ENCODE data around the gene DDAH1.

The DDAH1 gene

GRCh38 chr1:85438353-85438752 lies 26.6 kb downstream of the DDAH1 start:
- DNase-seq, result no peak

- DNase-seq, result no peak
These were observed 27.8 kb downstream of the DDAH1 start for GRCh38 chr1:85437139-85437538.

- no peak for DNase-seq
These were observed 31.9 kb downstream of the DDAH1 start for GRCh38 chr1:85433096-85433495.

GRCh38 chr1:85428471-85429089 lies 36.4 kb downstream of the DDAH1 start:
- no peak for DNase-seq

- no peak for DNase-seq
These were observed 37.1 kb downstream of the DDAH1 start for GRCh38 chr1:85427849-85428248.

DNA sequence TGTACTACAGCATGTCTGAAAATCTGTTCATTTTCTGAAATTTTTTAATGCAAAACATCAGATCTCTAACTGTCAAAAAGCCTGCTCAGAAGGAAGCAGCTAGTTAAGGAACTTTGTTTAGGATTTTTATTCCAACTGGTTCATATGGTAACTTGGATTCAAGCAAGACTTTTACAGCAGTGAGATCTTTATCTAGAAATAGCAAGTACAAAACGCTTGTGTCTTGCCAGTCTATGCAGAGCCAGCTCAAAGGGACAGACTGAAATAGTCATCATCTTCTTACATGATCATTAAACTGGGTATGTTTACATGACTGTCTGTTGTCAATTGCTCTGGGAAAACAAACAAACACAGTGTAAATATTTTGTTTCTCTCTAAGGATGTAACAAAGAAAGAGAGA lies 37.6 kb downstream of the DDAH1 start:
- no peak for DNase-seq

DNA sequence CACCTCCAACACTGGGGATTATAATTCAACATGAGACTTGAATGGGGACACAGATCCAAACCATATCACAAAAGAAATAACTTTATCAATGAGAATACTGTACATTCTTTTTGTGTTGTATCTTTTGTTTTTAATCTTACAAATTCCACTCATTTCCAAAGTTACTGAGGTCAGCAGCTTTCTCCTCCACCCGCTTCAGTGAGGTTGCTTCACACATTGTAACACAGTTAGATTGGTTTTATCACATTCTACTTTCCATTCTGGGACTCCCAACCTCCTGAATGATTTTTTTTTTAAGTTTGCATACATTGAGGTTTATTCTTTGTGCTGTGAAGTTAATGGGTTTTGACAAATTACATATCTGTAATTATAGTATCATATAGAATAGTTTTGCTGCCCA lies 43.8 kb downstream of the DDAH1 start:
- no peak for DNase-seq

DNA sequence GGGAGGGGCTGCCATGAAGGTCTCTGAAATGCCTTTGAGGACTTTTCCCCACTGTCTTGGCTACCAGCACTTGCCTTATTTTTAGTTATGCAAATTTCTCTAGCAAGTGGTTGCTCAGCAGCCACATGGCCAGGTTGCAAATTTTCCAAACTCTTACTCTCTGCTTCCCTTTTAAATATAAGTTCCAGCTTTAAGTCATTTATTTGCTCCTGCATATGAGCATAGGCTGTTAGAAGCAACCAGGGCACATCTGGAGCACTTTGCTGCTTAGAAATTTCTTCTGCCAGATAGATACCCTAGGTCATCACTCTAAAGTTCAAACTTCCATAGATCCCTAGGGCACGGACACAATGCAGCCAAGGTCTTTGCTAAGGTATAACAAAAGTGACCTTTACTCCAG lies 44.8 kb downstream of the DDAH1 start:
- DNase-seq, result no peak

GRCh38 chr1:85417876-85418275 lies 47.1 kb downstream of the DDAH1 start:
- no peak for DNase-seq

DNA sequence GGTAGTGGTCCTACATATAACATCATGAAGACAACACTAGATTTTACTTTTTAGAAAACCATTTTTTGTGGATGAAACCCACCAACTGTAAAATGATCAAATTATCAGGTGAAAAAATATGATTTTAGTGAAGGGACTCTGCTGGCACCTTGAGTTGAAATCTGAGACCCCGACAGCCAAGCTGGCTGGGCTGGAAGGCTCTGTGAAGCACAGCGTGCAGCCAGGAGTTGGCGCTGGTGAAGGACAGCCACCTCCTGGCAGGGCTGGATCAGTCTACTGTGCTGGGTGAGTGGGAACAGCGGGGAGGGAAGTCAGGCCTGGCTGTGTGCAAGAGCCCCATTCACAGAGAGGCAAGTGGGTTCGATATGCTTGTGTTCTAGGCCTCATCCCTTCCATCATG lies 47.9 kb downstream of the DDAH1 start:
- no peak for DNase-seq

- DNase-seq, result no peak
These were observed 51.8 kb downstream of the DDAH1 start for GRCh38 chr1:85413169-85413568.

- DNase-seq, result peak; percentile 57
These were observed 53.2 kb downstream of the DDAH1 start for GRCh38 chr1:85411567-85412305.

DNA sequence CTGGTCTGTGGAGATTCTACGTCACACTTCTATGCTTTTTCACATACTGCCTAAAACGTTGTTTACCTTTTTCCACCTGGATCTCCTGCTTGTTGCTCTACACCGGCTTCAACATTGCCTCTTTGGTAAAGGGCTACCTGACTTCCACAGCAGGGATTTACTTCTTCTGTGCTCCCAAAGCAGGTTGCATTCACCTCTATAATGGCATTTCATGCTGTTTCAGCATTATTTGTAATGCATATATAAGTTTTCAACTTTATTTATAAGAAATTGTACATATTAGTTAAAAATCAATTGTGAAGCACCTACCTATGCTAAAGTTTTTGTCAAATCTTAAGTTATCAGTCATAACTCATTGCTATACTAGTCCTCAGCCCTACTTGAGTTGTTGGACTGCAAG lies 55.4 kb downstream of the DDAH1 start:
- no peak for DNase-seq

DNA sequence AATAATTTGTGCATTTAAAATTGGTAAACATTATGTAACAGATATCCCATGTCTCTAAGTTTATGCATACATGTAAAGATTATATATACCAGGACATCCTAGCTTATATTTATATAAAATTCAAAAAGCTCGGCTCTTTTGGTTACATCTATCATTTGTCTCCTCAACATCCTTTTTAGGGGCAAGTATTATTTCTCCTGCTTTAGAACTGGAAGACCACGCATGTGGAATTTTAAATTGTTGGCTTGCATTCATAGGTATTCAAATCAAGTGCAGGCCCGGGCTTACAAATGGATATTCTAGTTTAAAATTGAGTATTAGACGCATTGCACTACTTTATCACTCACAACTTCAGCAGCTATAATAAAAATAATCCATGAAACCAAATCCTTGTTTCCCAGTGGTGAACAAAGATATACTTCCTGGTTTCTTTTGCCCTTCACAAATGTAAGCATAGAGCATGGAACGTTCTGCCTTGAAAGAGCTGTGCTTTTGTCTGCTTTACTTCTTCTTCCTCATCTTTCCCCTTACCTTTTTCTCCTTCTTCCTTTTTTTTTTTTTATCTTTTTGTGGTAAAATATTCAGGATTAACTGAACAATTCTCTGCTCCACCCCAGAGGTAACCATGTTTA lies 57.1 kb downstream of the DDAH1 start:
- DNase-seq, result no peak

DNA sequence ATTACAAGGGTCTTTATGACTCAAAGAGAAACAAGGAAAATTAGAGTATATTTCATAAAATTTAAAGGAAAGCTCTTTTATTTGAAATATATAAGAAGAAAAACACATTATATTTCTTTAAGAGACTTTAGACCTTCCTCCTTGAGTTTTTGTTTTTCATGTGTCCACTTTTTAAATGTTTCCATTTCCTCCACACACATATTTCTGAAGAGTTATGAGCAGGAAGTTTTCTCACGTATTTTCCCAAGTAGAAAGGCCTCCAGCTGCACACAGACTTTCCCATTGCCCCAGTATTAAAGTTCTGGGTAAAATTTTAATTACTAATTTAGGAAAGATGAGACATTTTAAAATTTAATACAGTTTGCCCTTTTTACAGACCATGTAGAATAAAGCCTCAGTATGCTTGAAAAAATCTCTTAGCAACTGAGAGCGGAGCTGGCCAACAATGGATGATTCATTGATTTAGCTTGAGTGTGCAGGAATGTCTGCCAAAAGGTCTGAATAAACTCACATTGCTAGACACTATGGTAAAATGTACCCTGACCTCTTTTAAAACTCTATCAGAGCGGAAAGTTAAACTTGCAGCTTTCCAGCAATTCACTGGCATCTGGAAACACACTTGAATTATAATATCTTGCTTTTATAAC lies 57.9 kb downstream of the DDAH1 start:
- peak; percentile 91 for DNase-seq

- no peak for DNase-seq
These were observed 58.9 kb downstream of the DDAH1 start for GRCh38 chr1:85406081-85406480.

DNA sequence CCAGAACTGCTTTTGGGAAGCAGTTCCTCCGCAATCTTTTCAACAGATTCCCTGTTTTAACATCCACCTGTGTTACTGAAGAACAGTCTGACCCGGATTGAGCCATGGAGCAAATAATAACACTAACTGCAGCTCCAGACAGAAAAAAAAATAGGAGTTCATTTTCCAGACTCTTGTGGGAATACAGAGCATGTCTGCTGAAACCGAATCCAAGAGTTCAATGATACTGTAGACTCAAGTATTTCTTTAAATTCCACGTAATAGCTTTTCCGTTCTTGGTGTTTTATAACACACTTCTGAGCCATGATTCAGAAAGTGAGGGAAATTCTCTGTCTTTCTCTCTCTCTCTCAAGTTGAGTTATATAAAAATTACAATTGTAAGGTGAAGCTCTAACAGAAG lies 60.6 kb downstream of the DDAH1 start:
- DNase-seq, result no peak

DNA sequence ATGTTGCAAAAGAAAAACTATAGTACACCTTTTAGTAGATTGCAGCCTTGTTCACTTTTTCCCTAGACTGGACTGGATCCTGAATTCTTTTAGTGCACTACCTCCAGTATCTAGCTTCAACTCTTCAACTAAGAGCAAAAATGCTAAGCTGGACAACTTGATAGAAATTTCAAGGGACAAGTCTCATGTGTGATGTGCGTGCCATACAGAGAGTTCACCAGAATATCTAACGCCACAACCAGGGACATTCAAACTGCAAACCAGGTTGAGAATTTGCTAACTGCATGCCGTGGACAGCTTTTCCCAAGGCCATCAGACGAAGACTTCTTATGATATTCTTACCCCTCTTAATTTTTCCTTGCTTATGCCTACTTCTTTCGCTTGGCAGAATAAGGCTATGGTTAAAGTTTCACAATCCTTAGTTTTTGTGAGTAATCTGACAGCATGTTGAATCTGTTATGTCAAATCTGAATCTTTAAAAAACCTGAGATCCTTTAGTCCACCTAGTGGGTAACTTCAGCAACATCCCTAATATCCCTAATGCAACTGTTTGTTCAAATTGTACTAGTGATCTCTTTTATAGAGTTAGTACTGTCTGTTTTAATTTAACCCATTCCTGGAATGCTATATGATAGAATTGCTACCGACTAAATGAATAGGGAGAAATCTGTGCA lies 66.4 kb downstream of the DDAH1 start:
- peak; percentile 40 for DNase-seq

- DNase-seq, result no peak
These were observed 67.4 kb downstream of the DDAH1 start for GRCh38 chr1:85397490-85398032.

DNA sequence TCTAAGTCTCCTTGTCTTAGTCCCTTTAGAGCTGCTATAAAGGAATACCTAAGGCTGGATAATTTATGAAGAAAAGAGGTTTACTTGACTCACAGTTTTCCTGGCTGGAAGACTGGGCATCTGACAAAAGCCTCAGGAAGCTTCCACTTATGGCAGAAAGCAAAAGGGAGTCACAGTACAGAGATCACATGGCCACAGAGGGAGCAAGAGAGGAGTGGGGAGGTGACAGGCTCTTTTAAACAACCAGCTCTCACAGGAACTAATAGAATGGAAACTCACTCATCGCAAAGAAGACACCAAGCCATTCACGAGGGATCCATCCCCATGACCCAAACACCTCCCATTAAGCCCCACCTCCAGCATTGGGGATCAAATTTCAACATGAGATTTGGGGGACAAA lies 68.8 kb downstream of the DDAH1 start:
- DNase-seq, result no peak

DNA sequence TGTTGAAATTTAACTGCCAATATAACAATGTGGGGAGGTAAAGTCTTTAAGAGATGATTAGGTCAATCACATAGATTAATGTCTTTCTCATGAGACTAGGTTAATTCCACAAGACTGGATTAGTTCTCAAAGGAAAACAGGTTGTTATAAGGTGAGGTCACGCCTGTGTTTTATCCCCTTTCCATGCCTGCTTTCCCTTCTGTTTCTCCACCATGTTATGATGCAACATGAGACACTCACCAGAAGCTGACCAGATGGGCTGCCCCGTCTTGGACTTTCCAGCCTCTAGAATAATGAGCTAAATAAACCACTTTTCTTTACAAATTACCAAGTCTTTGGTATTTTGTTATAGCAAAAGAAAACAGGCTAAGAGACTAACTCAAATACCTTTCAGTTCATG lies 70.8 kb downstream of the DDAH1 start:
- DNase-seq, result no peak

DNA sequence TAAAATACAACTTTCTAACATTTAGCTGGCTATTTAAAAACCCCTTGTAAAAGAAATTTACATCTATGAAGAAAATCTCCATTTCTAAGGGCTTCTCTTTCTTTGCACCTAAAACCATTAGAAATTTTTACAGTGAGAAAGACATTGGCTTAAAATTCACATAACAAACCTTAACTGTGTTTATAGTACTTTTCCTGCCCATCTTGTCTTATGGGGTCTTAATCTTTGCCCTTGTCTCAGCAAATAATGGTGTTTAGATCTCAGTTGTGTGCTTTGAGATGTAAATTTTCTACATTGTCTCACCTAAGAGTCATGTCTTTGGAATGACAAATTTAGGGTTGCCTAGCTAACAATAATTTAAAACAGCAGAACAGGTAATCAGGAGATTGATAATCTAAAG lies 71.5 kb downstream of the DDAH1 start:
- DNase-seq, result no peak

DNA sequence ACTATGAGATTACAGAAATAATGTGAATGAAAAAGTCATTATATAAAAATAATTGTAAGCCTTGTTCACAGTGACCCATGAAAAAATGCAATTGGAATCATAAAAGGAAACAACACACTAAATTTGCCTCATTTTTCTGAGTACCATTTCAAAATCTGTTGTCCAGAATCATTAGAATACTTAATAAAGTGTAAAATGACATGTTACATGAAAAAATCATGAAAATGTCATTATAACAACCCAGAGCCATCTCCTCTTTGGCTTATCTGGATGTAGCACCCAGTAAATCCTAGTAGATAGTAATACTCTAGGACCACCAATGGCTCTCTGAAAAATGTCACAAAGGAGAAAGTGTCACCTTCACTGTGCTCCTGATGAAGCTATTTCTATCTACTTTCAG lies 76.5 kb downstream of the DDAH1 start:
- no peak for DNase-seq

Measured in fibroblast of skin of back (primary cell).